GM18951 (cell line): ENCODE measurements around the gene TMEM235.

Source experiments
- POLR2A ChIP-seq: IDR thresholded peaks from 4 replicates; pipeline ENCODE4 v1.6.1; 2011; ENCODE audit warnings: mild to moderate bottlenecking; ENCODE audit not compliant: insufficient read length, insufficient read depth; ENCODE audit errors: extremely low read depth
- in situ Hi-C: fragments of 300-500 bp; cut with MboI; formaldehyde crosslinking; loops from one replicate; pipeline ENCODE4 v1.12.0; 2022; ENCODE audit warnings: low sequenced_read_pairs, mixed read lengths, inconsistent platforms; ENCODE audit not compliant: unreplicated experiment

TMEM235 gene

DNA sequence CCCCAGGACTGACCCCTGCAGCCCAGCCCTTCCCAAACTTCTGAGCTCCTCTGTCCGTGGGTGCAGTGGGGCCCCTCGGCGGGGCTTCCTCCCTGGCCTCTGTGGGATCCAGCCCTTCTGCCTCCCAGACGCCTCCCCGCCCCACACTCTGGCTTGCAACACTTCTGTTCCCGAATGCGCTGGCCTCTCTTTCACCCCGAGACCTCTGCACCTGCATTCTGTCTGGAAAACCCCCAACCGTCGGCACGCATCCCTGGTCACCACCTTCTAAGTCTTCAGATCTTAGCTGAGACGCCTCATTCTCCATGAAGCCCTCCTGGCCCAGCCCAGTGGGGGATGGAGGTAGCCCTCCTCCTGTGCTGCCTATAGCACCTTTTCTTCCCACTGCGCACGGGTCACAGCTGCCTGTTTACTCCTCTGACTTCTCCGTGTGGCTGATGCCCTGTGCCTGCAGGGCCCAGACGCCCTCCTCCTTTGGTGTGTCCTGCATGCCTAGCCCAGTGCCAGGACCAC, 26.4 kb downstream of the TMEM235 start:
- in situ Hi-C loops = no loop called here
- TF ChIP-seq POLR2A = no peak

GRCh38 chr17:78258323-78259191, 27.1 kb downstream of the TMEM235 start:
- in situ Hi-C loops = no loop called here
- no peak for TF ChIP-seq POLR2A

GRCh38 chr17:78259192-78259554, 27.7 kb downstream of the TMEM235 start:
- TF ChIP-seq POLR2A = no peak
- in situ Hi-C loops = no loop called here

DNA sequence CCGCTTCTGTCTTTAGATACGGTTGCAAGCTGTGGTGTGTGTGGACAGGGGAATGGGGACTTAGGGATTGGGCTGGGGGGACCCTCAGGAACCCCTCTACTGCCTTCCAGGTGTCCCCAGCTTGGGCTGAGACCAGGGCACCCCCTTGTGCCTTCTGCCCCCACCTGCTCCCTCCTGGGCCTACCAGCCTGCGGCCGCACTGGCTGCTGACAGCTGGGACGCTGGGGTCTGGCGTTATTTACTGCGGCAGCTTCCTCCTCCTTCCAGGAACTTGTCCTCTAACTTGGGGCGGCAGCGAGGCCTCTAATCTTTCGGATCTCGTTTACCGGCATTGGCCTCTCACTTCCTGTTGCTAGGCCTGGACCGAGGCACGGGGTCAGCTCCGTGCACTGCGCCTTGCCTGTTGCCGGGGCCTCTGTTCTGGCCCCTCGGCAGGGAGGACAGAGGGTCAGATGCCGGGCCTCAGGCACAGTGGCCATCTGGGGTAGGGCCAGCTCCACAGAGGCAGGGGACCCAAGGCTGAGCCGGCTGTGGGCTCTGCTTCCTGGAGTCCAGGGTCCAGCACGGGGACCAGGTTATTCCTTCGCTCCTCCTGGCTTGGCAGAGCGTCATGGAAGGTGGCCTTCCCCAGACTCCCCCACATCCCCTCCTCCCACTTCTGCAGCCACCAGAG, 31.8 kb downstream of the TMEM235 start:
- no peak for TF ChIP-seq POLR2A
- in situ Hi-C loops = no loop called here

DNA sequence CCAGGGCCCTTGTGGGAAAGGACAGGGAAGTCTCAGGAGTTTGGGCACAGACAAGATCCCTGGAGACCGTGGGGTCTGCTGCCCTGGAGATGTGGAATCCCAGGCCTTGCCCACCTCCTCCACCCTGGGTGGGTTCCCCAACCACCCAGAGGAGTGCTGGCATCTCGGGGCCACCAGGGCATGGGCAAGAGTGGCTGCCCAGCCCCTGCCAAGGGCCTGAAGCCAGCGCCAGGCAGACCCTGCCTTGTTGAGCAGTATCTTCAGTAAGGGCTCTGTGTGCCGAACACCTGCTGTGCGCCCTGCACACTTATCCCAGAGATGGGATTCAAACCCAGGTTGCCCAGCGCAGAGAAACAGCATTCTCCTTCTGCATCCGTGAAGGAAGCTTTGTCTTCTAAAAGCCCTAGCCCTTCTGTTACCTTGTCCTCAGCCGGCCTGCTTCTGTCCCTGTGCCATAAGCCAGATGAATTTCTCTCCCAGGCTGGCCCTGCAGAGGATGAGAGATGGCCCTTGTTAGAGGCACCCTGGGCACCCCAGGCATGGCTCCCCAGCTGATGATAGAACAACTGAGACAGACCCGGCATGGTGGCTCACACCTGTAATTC, 32.4 kb downstream of the TMEM235 start:
- TF ChIP-seq POLR2A = no peak
- in situ Hi-C loops = no loop called here

GRCh38 chr17:78264590-78264989, 33.2 kb downstream of the TMEM235 start:
- in situ Hi-C loops = no loop called here
- TF ChIP-seq POLR2A = no peak

DNA sequence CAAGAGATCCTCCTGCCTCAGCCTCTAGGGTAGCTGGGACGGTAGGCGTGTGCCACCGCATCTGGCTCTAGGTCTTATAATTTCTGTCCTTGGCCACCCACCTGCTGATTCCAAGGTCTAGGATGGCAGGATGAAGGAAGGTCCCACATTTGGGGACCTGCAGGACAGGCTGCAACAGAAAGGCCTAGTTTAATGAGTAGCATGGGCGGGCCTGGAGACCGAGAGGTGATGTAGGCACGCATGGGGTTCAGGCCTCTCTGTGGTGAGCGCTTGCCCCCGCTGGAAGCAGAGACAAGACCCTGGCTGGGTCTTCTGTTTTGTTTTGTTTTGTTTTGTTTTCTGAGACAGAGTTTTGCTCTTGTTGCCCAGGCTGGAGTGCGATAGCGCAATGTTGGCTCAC, 33.7 kb downstream of the TMEM235 start:
- TF ChIP-seq POLR2A = no peak
- in situ Hi-C loops = no loop called here

DNA sequence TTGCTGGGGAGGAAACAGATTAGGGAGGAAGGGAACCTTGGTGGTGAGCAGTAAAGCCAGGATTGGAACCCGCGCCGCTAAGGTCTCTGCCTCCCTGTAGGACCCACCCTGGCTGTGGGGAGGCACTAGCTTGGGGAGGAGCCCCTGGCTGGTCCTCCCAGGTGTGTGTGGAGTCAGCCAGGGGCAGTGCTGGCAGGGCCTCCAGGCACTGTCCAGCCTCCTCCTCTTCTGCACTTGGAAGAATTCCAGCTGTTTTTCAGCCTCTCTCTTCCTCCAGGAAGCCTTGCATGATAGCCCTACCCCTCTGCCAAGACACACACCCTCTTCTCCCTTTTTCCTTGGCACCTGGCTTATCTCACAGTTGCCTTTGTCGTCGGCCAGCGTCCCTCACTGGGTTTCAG, 34.8 kb downstream of the TMEM235 start:
- in situ Hi-C loops = no loop called here
- no peak for TF ChIP-seq POLR2A

- no peak for TF ChIP-seq POLR2A
- in situ Hi-C loops = no loop called here
Measured at GRCh38 chr17:78266771-78267170, 35.3 kb downstream of the TMEM235 start.

- TF ChIP-seq POLR2A = no peak
- in situ Hi-C loops = no loop called here
Measured at GRCh38 chr17:78267253-78268073, 36.0 kb downstream of the TMEM235 start.

- in situ Hi-C loops = no loop called here
- TF ChIP-seq POLR2A = no peak
Measured at GRCh38 chr17:78268191-78268874, 36.9 kb downstream of the TMEM235 start.

GRCh38 chr17:78268951-78269905, 37.8 kb downstream of the TMEM235 start:
- in situ Hi-C loops = no loop called here
- no peak for TF ChIP-seq POLR2A

GRCh38 chr17:78269955-78270381, 38.5 kb downstream of the TMEM235 start:
- in situ Hi-C loops = no loop called here
- no peak for TF ChIP-seq POLR2A
